Measurements from ENCODE around the gene HYLS1. TPM values are rescaled to one million over a fixed set of nuclear protein-coding genes. Genes with fewer than 3 reads are reported as not detected.

The HYLS1 gene
- polyA plus RNA-seq, 1 donor (not counting 4 experiments of a cell fraction or from before 2014, with no cell fraction given), result 7.2 TPM

- no peaks in the 10 kb centered on the region for H3K4me1 ChIP-seq (ENCODE audit: control insufficient read depth, extremely low read depth, insufficient read depth, low read length)
- no peak overlapping the region for H2AFZ ChIP-seq (ENCODE audit: control insufficient read depth, low read length)
- H3K4me2 ChIP-seq (ENCODE audit: control insufficient read depth, extremely low read depth, insufficient read depth, low read depth, low read length), result no peak overlapping the region
- H3K36me3 ChIP-seq (ENCODE audit: control insufficient read depth in 2 of 2, extremely low read depth in 1 of 2, insufficient read depth in 2 of 2, low read length in 2 of 2), result no peaks in the 10 kb centered on the region
- no peak overlapping the region for H3K4me3 ChIP-seq (ENCODE audit: control insufficient read depth in 2 of 3, extremely low read depth in 1 of 3, insufficient read depth in 2 of 3, low read depth in 1 of 3, low read length in 3 of 3)
- FAIRE-seq (no peak), DNase-seq (ENCODE audit: low read depth, low spot score) (no peak)
- no peak overlapping the region for H3K27ac ChIP-seq (ENCODE audit: control insufficient read depth, insufficient read depth, low read length)
- no peaks in the 10 kb centered on the region for H4K20me1 ChIP-seq (ENCODE audit: control insufficient read depth, extremely low read depth, insufficient read depth, low read length)
- no peaks in the 10 kb centered on the region for H3K9me1 ChIP-seq (ENCODE audit: control insufficient read depth, extremely low read depth, insufficient read depth, low read length)
- H3K9ac ChIP-seq (ENCODE audit: control insufficient read depth, extremely low read depth, insufficient read depth, low read length), result no peak overlapping the region
- dilution Hi-C loops (cut with MboI; ENCODE audit: extremely low pct_ligation_motif_present, low sequenced_read_pairs), result loop anchor here (25.0 kb wide), 1 partner anchor 271 kb away; the partner anchor contains the start of genes FAM118B and RPUSD4
- H3K79me2 ChIP-seq (ENCODE audit: control insufficient read depth, insufficient read depth, low read length), result no peaks in the 10 kb centered on the region
- no peak for TF ChIP-seq EZH2 (IDR thresholded peaks at IDR 0.05; ENCODE audit: low read length)
- TF ChIP-seq, protein P1, sequence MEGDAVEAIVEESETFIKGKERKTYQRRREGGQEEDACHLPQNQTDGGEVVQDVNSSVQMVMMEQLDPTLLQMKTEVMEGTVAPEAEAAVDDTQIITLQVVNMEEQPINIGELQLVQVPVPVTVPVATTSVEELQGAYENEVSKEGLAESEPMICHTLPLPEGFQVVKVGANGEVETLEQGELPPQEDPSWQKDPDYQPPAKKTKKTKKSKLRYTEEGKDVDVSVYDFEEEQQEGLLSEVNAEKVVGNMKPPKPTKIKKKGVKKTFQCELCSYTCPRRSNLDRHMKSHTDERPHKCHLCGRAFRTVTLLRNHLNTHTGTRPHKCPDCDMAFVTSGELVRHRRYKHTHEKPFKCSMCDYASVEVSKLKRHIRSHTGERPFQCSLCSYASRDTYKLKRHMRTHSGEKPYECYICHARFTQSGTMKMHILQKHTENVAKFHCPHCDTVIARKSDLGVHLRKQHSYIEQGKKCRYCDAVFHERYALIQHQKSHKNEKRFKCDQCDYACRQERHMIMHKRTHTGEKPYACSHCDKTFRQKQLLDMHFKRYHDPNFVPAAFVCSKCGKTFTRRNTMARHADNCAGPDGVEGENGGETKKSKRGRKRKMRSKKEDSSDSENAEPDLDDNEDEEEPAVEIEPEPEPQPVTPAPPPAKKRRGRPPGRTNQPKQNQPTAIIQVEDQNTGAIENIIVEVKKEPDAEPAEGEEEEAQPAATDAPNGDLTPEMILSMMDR (optimal IDR thresholded peaks at IDR 0.05 in 1 of 3, IDR thresholded peaks at IDR 0.05 in 1 of 3, conservative IDR thresholded peaks at IDR 0.05 in 1 of 3; ENCODE audit: extremely low read depth in 1 of 3, insufficient read depth in 2 of 3, low read length in 3 of 3), result no peak
- H3K9me3 ChIP-seq (ENCODE audit: control insufficient read depth, low read depth, low read length), result no peaks in the 10 kb centered on the region
- H3K27me3 ChIP-seq (ENCODE audit: control insufficient read depth, extremely low read depth, insufficient read depth, low read length), result no peaks in the 10 kb centered on the region
Measured at GRCh38 chr11:125941267-125941618, 53.8 kb downstream of the HYLS1 start.

DNA sequence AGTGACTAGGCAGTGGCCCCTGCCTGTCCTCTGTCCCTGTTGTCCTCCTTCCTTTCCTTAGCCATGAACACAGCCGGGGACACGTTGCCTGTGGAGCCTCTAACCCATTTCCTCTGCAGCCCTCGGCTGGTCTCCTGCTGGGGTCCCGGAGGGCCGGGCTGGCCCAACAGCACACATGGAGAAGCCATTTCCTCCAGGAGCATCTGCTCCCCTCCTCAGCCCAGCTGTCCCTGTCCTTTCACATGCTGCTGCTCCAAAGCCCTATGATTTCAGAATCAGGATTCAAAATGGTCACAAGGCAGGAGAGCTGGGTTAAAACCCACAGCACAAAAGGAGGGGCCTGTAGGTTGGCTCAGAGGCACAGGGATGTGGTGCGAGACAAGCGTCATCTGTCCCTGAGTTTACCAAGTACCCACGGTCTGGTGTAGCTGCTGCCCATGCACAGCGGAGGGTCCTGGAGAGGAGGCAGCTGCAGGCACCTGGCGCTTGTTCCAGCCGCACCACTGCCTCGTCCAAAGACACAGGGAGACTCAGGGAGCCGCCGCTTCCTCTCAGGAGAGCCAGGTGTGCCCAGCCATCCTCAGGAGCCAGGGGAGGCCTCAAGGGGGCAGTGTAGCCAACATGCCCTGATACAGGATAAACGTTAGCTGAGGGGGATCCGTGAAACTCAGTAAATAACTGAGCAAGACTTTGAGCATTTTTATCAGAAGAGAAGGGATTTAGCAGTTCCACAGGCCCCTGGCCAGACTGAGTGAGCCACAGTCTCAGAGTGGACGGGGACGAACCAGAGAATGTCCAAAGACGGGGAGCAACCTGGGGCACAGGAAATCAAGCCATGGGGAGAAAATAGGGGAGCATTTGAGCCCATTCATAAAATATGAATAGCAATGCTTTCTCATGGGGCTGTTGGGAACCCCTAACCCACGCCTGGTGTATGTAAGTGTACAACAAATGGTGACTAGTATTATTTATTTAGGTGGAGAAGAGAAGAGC is 54.4 kb downstream of the HYLS1 start:
- H3K27me3 ChIP-seq (ENCODE audit: control insufficient read depth, extremely low read depth, insufficient read depth, low read length), result no peaks in the 10 kb centered on the region
- peak overlapping the region; percentile 16 for H2AFZ ChIP-seq (ENCODE audit: control insufficient read depth, low read length)
- no peak overlapping the region for H3K27ac ChIP-seq (ENCODE audit: control insufficient read depth, insufficient read depth, low read length)
- H3K4me3 ChIP-seq (ENCODE audit: control insufficient read depth in 2 of 3, extremely low read depth in 1 of 3, insufficient read depth in 2 of 3, low read depth in 1 of 3, low read length in 3 of 3), result no peak overlapping the region
- no peaks in the 10 kb centered on the region for H3K4me1 ChIP-seq (ENCODE audit: control insufficient read depth, extremely low read depth, insufficient read depth, low read length)
- H3K4me2 ChIP-seq (ENCODE audit: control insufficient read depth, extremely low read depth, insufficient read depth, low read depth, low read length), result no peak overlapping the region
- no peak overlapping the region for H3K9ac ChIP-seq (ENCODE audit: control insufficient read depth, extremely low read depth, insufficient read depth, low read length)
- peak; percentile 33 for TF ChIP-seq EZH2 (IDR thresholded peaks at IDR 0.05; ENCODE audit: low read length)
- TF ChIP-seq, protein P1 (optimal IDR thresholded peaks at IDR 0.05 in 1 of 3, IDR thresholded peaks at IDR 0.05 in 1 of 3, conservative IDR thresholded peaks at IDR 0.05 in 1 of 3; ENCODE audit: extremely low read depth in 1 of 3, insufficient read depth in 2 of 3, low read length in 3 of 3), result peak; percentile 87 to 91 (median 91)
- no peaks in the 10 kb centered on the region for H4K20me1 ChIP-seq (ENCODE audit: control insufficient read depth, extremely low read depth, insufficient read depth, low read length)
- H3K36me3 ChIP-seq (ENCODE audit: control insufficient read depth in 2 of 2, extremely low read depth in 1 of 2, insufficient read depth in 2 of 2, low read length in 2 of 2), result no peaks in the 10 kb centered on the region
- no peaks in the 10 kb centered on the region for H3K9me1 ChIP-seq (ENCODE audit: control insufficient read depth, extremely low read depth, insufficient read depth, low read length)
- FAIRE-seq, result peak; percentile 51
- H3K9me3 ChIP-seq (ENCODE audit: control insufficient read depth, low read depth, low read length), result no peaks in the 10 kb centered on the region
- dilution Hi-C loops (cut with MboI; ENCODE audit: extremely low pct_ligation_motif_present, low sequenced_read_pairs), result loop anchor here (25.0 kb wide), 1 partner anchor 270 kb away; the partner anchor contains the start of genes FAM118B and RPUSD4
- H3K79me2 ChIP-seq (ENCODE audit: control insufficient read depth, insufficient read depth, low read length), result no peaks in the 10 kb centered on the region
- no peak for DNase-seq (ENCODE audit: low read depth, low spot score)

All from keratinocyte (primary cell).